Measurements from ENCODE around the gene PLEKHD1.
"Not testable (repeated sequence)": the region's sequence is repeated elsewhere in the genome, so short reads cannot be mapped to it uniquely, and the experiment has no call there.

The PLEKHD1 gene

GRCh38 chr14:69485701-69486100 is 1.2 kb downstream of the PLEKHD1 start:
- H3K9me3 Mint-ChIP-seq: no peaks in the 10 kb centered on the region
- ATAC-seq (replicated peaks; ENCODE audit: extremely low read depth, poor library complexity, severe bottlenecking) (no peak), DNase-seq (ENCODE audit: low spot score in 2 of 2) (no peak)
- no peak overlapping the region for H3K4me3 Mint-ChIP-seq
- H3K36me3 Mint-ChIP-seq (ENCODE audit: insufficient read depth): no peaks in the 10 kb centered on the region
- peaks cover 54% of the 10 kb centered on the region for H3K27me3 Mint-ChIP-seq
- H3K4me1 Mint-ChIP-seq: no peaks in the 10 kb centered on the region
- no peak overlapping the region for H3K27ac Mint-ChIP-seq (ENCODE audit: low read depth)

GRCh38 chr14:69487226-69487625 is 2.7 kb downstream of the PLEKHD1 start:
- Mint-ChIP-seq H3K27me3 (peaks cover 51% of the 10 kb centered on the region), H3K4me1 (no peaks in the 10 kb centered on the region), H3K4me3 (no peak overlapping the region), H3K27ac (ENCODE audit: low read depth) (no peak overlapping the region), H3K9me3 (no peaks in the 10 kb centered on the region), H3K36me3 (ENCODE audit: insufficient read depth) (peaks cover 1% of the 10 kb centered on the region)
- ATAC-seq (replicated peaks; ENCODE audit: extremely low read depth, poor library complexity, severe bottlenecking) (no peak), DNase-seq (ENCODE audit: low spot score in 2 of 2) (no peak)

DNA sequence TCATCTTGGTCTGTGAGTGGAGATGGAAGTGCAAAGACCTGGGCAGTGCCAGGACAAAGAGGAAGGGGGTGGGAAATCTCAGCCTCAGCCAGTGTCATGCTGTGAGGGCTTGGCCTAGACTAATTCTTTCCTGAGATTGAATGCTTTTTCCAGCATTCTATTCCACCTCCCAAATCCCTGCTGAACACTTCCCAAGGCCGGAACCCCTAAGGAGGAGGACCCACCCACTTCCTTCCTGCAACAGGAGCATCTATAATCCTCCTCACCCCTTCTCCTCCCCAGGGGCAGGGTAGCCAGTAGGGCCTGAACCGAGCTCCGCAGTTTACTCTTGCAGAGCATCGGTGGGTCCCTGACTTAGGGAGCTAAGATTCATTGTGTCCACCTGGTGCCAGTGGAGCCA is 3.2 kb downstream of the PLEKHD1 start:
- H3K27me3 Mint-ChIP-seq: peaks cover 46% of the 10 kb centered on the region
- H3K4me3 Mint-ChIP-seq: no peak overlapping the region
- H3K36me3 Mint-ChIP-seq (ENCODE audit: insufficient read depth): peaks cover 1% of the 10 kb centered on the region
- ATAC-seq (replicated peaks; ENCODE audit: extremely low read depth, poor library complexity, severe bottlenecking) (no peak), DNase-seq (ENCODE audit: low spot score in 2 of 2) (no peak)
- no peak overlapping the region for H3K27ac Mint-ChIP-seq (ENCODE audit: low read depth)
- H3K9me3 Mint-ChIP-seq: no peaks in the 10 kb centered on the region
- no peaks in the 10 kb centered on the region for H3K4me1 Mint-ChIP-seq

DNA sequence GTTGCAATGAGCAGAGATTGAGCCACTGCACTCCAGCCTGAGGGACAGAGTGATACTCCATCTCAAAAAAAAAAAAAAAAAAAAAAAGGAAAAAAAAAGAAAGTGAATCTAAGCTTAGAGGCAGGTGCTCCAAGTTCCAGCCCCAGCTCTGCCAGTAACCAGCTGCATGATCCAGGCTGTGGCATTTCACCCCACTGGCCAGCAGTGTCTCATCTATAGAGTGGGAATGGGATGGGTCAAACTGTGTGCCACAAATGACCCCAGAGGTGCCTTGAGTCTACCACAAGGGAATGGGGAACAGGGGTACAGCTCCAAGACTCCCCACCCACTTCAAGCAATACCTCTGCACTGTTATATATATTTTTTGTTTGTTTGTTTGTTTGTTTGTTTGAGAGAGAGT is 5.0 kb downstream of the PLEKHD1 start:
- peaks cover 46% of the 10 kb centered on the region for H3K27me3 Mint-ChIP-seq
- no peaks in the 10 kb centered on the region for H3K4me1 Mint-ChIP-seq
- no peak for DNase-seq (ENCODE audit: low spot score in 2 of 2)
- no peak overlapping the region for H3K4me3 Mint-ChIP-seq
- no peak overlapping the region for H3K27ac Mint-ChIP-seq (ENCODE audit: low read depth)
- no peaks in the 10 kb centered on the region for H3K9me3 Mint-ChIP-seq
- no peak for ATAC-seq (replicated peaks; ENCODE audit: extremely low read depth, poor library complexity, severe bottlenecking)
- H3K36me3 Mint-ChIP-seq (ENCODE audit: insufficient read depth): peaks cover 1% of the 10 kb centered on the region

DNA sequence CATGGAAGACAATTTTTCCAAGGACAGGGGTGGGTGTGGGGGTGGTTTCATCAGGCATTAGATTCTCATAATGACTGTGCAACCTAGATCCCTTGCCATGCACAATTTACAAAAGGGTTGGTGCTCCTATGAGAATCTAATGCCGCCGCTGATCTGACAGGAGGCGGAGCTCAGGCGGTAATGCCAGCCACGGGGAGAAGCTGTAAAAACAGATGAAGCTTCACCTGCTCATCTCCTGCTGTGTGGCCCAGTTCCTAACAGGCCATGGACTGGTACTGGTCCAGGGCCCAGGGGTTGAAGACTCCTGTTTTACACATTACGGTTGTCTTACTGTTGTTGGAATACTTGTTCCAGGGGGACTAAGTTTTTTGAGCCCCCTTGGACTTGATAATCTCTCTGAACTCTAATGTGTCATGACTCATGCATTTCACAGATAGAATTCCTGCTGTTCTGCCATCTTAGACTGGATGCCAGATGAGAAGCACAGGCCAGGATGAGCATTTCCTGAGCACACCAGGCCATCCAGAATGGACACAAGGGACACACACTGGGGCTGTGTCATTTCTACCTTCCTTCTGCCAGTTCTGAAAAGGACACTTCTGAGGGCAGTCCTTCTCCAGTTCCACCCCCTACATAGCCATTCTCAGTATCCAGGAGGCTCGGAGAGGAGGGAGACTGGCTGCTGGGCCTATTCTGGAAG is 5.8 kb downstream of the PLEKHD1 start:
- ATAC-seq (replicated peaks; ENCODE audit: extremely low read depth, poor library complexity, severe bottlenecking) (no peak), DNase-seq (ENCODE audit: low spot score in 2 of 2) (no peak)
- peaks cover 1% of the 10 kb centered on the region for H3K36me3 Mint-ChIP-seq (ENCODE audit: insufficient read depth)
- H3K4me1 Mint-ChIP-seq: no peaks in the 10 kb centered on the region
- H3K9me3 Mint-ChIP-seq: no peaks in the 10 kb centered on the region
- H3K27ac Mint-ChIP-seq (ENCODE audit: low read depth): no peak overlapping the region
- no peak overlapping the region for H3K4me3 Mint-ChIP-seq
- peaks cover 51% of the 10 kb centered on the region for H3K27me3 Mint-ChIP-seq

- H3K9me3 Mint-ChIP-seq: no peaks in the 10 kb centered on the region
- H3K27ac Mint-ChIP-seq (ENCODE audit: low read depth): no peak overlapping the region
- no peak for DNase-seq (ENCODE audit: low spot score in 2 of 2)
- H3K27me3 Mint-ChIP-seq: peaks cover 43% of the 10 kb centered on the region
- no peak overlapping the region for H3K4me3 Mint-ChIP-seq
- no peaks in the 10 kb centered on the region for H3K4me1 Mint-ChIP-seq
- H3K36me3 Mint-ChIP-seq (ENCODE audit: insufficient read depth): peaks cover 1% of the 10 kb centered on the region
- no peak for ATAC-seq (replicated peaks; ENCODE audit: extremely low read depth, poor library complexity, severe bottlenecking)
Observed at GRCh38 chr14:69491193-69491592, 6.7 kb downstream of the PLEKHD1 start.

- Mint-ChIP-seq H3K9me3 (no peaks in the 10 kb centered on the region), H3K4me3 (no peak overlapping the region), H3K27ac (ENCODE audit: low read depth) (no peak overlapping the region), H3K27me3 (peaks cover 25% of the 10 kb centered on the region), H3K4me1 (no peaks in the 10 kb centered on the region), H3K36me3 (ENCODE audit: insufficient read depth) (peaks cover 1% of the 10 kb centered on the region)
- ATAC-seq (replicated peaks; ENCODE audit: extremely low read depth, poor library complexity, severe bottlenecking) (no peak), DNase-seq (ENCODE audit: low spot score in 2 of 2) (no peak)
Observed at GRCh38 chr14:69493038-69493437, 8.5 kb downstream of the PLEKHD1 start.

- Mint-ChIP-seq H3K27me3 (peaks cover 20% of the 10 kb centered on the region), H3K4me3 (no peak overlapping the region), H3K36me3 (ENCODE audit: insufficient read depth) (peaks cover 1% of the 10 kb centered on the region), H3K9me3 (no peaks in the 10 kb centered on the region), H3K4me1 (no peaks in the 10 kb centered on the region), H3K27ac (ENCODE audit: low read depth) (no peak overlapping the region)
- no peak for ATAC-seq (replicated peaks; ENCODE audit: extremely low read depth, poor library complexity, severe bottlenecking)
- no peak for DNase-seq (ENCODE audit: low spot score in 2 of 2)
Observed at GRCh38 chr14:69493791-69494190, 9.3 kb downstream of the PLEKHD1 start.

DNA sequence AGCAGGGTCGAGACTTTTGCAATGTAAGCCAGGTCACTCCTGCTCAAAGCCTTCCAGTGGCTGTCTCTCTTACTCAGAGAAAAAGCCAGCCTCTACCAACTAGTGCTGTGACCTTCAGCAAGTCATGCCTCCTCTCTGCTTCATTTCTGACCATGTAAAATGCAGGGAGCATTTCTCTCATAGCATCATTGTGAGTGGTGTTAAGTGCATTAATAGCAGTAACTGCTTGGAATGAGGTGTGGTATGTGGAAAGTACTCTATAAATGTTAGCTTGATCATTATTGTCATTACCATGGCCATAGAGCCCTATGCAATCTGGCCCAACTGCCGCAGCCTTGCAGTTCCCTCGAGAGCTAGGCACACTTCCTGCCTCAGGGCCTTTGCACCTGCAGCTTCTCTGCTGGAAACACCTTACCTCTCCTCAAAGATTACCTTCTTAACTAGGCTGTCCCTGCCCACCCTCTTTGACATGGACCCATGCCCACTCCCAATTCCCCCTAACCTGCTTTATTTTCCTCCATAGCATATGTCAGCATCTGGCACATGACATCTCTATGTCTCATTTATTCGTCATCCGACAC is 10.9 kb downstream of the PLEKHD1 start:
- ATAC-seq (replicated peaks; ENCODE audit: extremely low read depth, poor library complexity, severe bottlenecking) (no peak), DNase-seq (ENCODE audit: low spot score in 2 of 2) (no peak)
- no peaks in the 10 kb centered on the region for H3K9me3 Mint-ChIP-seq
- H3K36me3 Mint-ChIP-seq (ENCODE audit: insufficient read depth): peaks cover 1% of the 10 kb centered on the region
- H3K4me1 Mint-ChIP-seq: no peaks in the 10 kb centered on the region
- peaks cover 20% of the 10 kb centered on the region for H3K27me3 Mint-ChIP-seq
- no peak overlapping the region for H3K4me3 Mint-ChIP-seq
- H3K27ac Mint-ChIP-seq (ENCODE audit: low read depth): no peak overlapping the region

DNA sequence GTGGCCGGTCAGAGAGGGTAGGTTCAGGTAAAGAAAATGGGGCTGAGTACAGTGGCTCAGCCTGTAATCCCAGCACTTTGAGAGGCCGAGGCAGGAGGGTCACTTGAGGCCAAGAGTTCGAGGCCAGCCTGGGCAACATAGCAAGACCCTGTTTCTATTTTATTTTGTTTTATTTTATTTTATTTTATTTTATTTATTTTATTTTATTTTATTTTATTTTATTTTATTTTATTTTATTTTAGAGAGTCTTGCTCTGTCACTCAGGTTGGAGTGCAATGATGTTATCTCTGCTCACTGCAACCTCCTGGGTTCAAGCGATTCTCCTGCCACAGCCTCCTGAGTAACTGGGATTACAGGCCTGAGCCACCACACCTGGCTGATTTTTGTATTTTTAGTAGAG is 13.3 kb downstream of the PLEKHD1 start:
- H3K4me3 Mint-ChIP-seq; H3K36me3 Mint-ChIP-seq (ENCODE audit: insufficient read depth); H3K4me1 Mint-ChIP-seq; DNase-seq (ENCODE audit: low spot score in 2 of 2); H3K27ac Mint-ChIP-seq (ENCODE audit: low read depth); H3K9me3 Mint-ChIP-seq; ATAC-seq (replicated peaks; ENCODE audit: extremely low read depth, poor library complexity, severe bottlenecking): not testable (repeated sequence)
- peaks cover 20% of the 10 kb centered on the region for H3K27me3 Mint-ChIP-seq

- not testable (repeated sequence) for DNase-seq (ENCODE audit: low spot score in 2 of 2)
Observed at GRCh38 chr14:69498286-69498685, 13.8 kb downstream of the PLEKHD1 start.

GRCh38 chr14:69499436-69499835 is 14.9 kb downstream of the PLEKHD1 start:
- DNase-seq (ENCODE audit: low spot score in 2 of 2) (no peak), ATAC-seq (replicated peaks; ENCODE audit: extremely low read depth, poor library complexity, severe bottlenecking) (no peak)
- no peak overlapping the region for H3K27ac Mint-ChIP-seq (ENCODE audit: low read depth)
- H3K4me1 Mint-ChIP-seq: no peaks in the 10 kb centered on the region
- H3K9me3 Mint-ChIP-seq: no peaks in the 10 kb centered on the region
- H3K4me3 Mint-ChIP-seq: no peak overlapping the region
- no peaks in the 10 kb centered on the region for H3K36me3 Mint-ChIP-seq (ENCODE audit: insufficient read depth)
- peaks cover 10% of the 10 kb centered on the region for H3K27me3 Mint-ChIP-seq

More at GRCh38 chr14:69498286-69498685, 13.8 kb downstream of the PLEKHD1 start:
- H3K36me3 Mint-ChIP-seq (ENCODE audit: insufficient read depth); H3K4me3 Mint-ChIP-seq; H3K9me3 Mint-ChIP-seq; H3K27ac Mint-ChIP-seq (ENCODE audit: low read depth); H3K4me1 Mint-ChIP-seq; ATAC-seq (replicated peaks; ENCODE audit: extremely low read depth, poor library complexity, severe bottlenecking): not testable (repeated sequence)
- peaks cover 19% of the 10 kb centered on the region for H3K27me3 Mint-ChIP-seq

GRCh38 chr14:69500096-69500495 is 15.6 kb downstream of the PLEKHD1 start:
- ATAC-seq (replicated peaks; ENCODE audit: extremely low read depth, poor library complexity, severe bottlenecking) (no peak), DNase-seq (ENCODE audit: low spot score in 2 of 2) (no peak)
- Mint-ChIP-seq H3K36me3 (ENCODE audit: insufficient read depth) (no peaks in the 10 kb centered on the region), H3K27ac (ENCODE audit: low read depth) (no peak overlapping the region), H3K9me3 (no peaks in the 10 kb centered on the region), H3K4me1 (no peaks in the 10 kb centered on the region), H3K4me3 (no peak overlapping the region), H3K27me3 (peaks cover 3% of the 10 kb centered on the region)
